IMR-90 (cell line): ENCODE measurements around the gene PHLDA2. TPM values are rescaled to one million over a fixed set of nuclear protein-coding genes. Genes with fewer than 3 reads are reported as not detected.
A peak's percentile ranks its signal among the peaks of the same experiment; 100 is the strongest.

Experiments
- ATAC-seq: fragments of 200-7000 bp; cut with Tn5 transposase; 2 replicates; pipeline ENCODE4 v1.9.1; 2020; ENCODE audit warnings: low read depth, mild to moderate bottlenecking, moderate library complexity
- BruUV-seq: library from RNA; stranded (reverse); fragments of 400-500 nt; replicated peaks from 2 replicates; lab custom pipeline; 2021; lab: Mats Ljungman, UMichigan
- CTCF ChIA-PET: fragments of 300-600 bp; formaldehyde crosslinking; extraction: SDS; loops from one replicate; lab custom pipeline; 2021; ENCODE audit warnings: antibody characterized with exemption; lab: Yijun Ruan, JAX
- POLR2A ChIA-PET: fragments of 300-600 bp; sonication (Branson Sonifier 250); formaldehyde crosslinking; loops from one replicate; lab custom pipeline; 2022; ENCODE audit warnings: antibody characterized with exemption; ENCODE audit not compliant: unreplicated experiment; lab: Charles Lee
- DNase-seq: peaks from one replicate; pipeline ENCODE4 v3.0.0; 2013
- H2AFZ ChIP-seq: replicated peaks from 2 replicates; pipeline ENCODE3; 2013; ENCODE audit warnings: low read length, mild to moderate bottlenecking; ENCODE audit not compliant: poor library complexity
- H2AK5ac ChIP-seq: 2 replicates; pipeline ENCODE4 v1.6.1; 2013; ENCODE audit warnings: low read depth, low read length, inconsistent platforms
- H2AK9ac ChIP-seq: replicated peaks from 2 replicates; pipeline ENCODE3; 2013; ENCODE audit warnings: mild to moderate bottlenecking, low read depth, low read length, moderate library complexity; ENCODE audit not compliant: poor library complexity
- H2BK120ac ChIP-seq: 2 replicates; pipeline ENCODE4 v1.6.1; 2013; ENCODE audit warnings: low read depth, low read length, inconsistent platforms
- H2BK15ac ChIP-seq: 3 replicates; pipeline ENCODE4 v1.6.1; 2013; ENCODE audit warnings: low read depth, low read length, inconsistent platforms
- H2BK20ac ChIP-seq: 2 replicates; pipeline ENCODE4 v1.6.1; 2013; ENCODE audit warnings: low read depth, mild to moderate bottlenecking, inconsistent platforms, low read length, moderate library complexity
- H2BK5ac ChIP-seq: 2 replicates; pipeline ENCODE4 v1.6.1; 2013; ENCODE audit warnings: mild to moderate bottlenecking, low read depth, low read length, inconsistent platforms; ENCODE audit not compliant: poor library complexity, severe bottlenecking
- H3K14ac ChIP-seq: replicated peaks from 2 replicates; pipeline ENCODE4 v1.6.1; 2013; ENCODE audit warnings: low read depth, low read length, inconsistent platforms
- H3K18ac ChIP-seq: 2 replicates; pipeline ENCODE4 v1.6.1; 2013; ENCODE audit warnings: low read depth, low read length, control low read depth
- H3K23ac ChIP-seq: 2 replicates; pipeline ENCODE4 v1.6.1; 2013; ENCODE audit warnings: low read depth, low read length, inconsistent platforms
- H3K27ac ChIP-seq: 2 replicates; pipeline ENCODE4 v1.5.1; 2013; ENCODE audit warnings: mild to moderate bottlenecking, control low read depth, low read length; ENCODE audit not compliant: insufficient read depth
- H3K27me3 ChIP-seq: 2 replicates; pipeline ENCODE4 v1.6.1; 2013; ENCODE audit warnings: low read length; ENCODE audit not compliant: control insufficient read depth, insufficient read depth
- H3K36me3 ChIP-seq: 2 replicates; pipeline ENCODE4 v1.6.1; 2013; ENCODE audit warnings: low read length, mixed read lengths; ENCODE audit not compliant: control insufficient read depth, insufficient read depth
- H3K4ac ChIP-seq: 2 replicates; pipeline ENCODE4 v1.6.1; 2013; ENCODE audit warnings: low read depth, low read length, inconsistent platforms
- H3K4me1 ChIP-seq: 2 replicates; pipeline ENCODE4 v1.6.1; 2013; ENCODE audit warnings: low read length, mixed read lengths; ENCODE audit not compliant: control insufficient read depth, insufficient read depth
- H3K4me2 ChIP-seq: 2 replicates; pipeline ENCODE4 v1.6.1; 2013; ENCODE audit warnings: low read depth, mild to moderate bottlenecking, control low read depth, low read length, moderate library complexity
- H3K4me3 ChIP-seq: 2 replicates; pipeline ENCODE4 v1.5.1; 2013; ENCODE audit warnings: low read depth, mild to moderate bottlenecking, control low read depth, low read length, moderate library complexity; ENCODE audit not compliant: insufficient read depth
- H3K56ac ChIP-seq: 2 replicates; pipeline ENCODE4 v1.6.1; 2013; ENCODE audit warnings: low read length, inconsistent platforms; ENCODE audit not compliant: insufficient read depth; ENCODE audit errors: extremely low read depth
- H3K79me1 ChIP-seq, 2 experiments: 2 replicates each; pipeline ENCODE4 v1.6.1; 2013; ENCODE audit warnings: low read length in 2 of 2, inconsistent platforms in 1 of 2, low read depth in 1 of 2
- H3K9ac ChIP-seq: 2 replicates; pipeline ENCODE4 v1.6.1; 2013; ENCODE audit warnings: low read depth, low read length, control low read depth
- H3K9me1 ChIP-seq: 2 replicates; pipeline ENCODE4 v1.6.1; 2013; ENCODE audit warnings: low read length, inconsistent platforms; ENCODE audit not compliant: insufficient read depth
- H3K9me3 ChIP-seq: 2 replicates; pipeline ENCODE4 v1.6.1; 2013; ENCODE audit warnings: low read length; ENCODE audit not compliant: control insufficient read depth, insufficient read depth
- H4K20me1 ChIP-seq: 2 replicates; pipeline ENCODE4 v1.6.1; 2013; ENCODE audit warnings: low read length, inconsistent platforms; ENCODE audit not compliant: insufficient read depth
- H4K5ac ChIP-seq: 2 replicates; pipeline ENCODE4 v1.6.1; 2013; ENCODE audit warnings: mild to moderate bottlenecking, low read depth, low read length, control low read depth
- H4K8ac ChIP-seq, 2 experiments: 2 replicates each; pipeline ENCODE4 v1.6.1; 2013; ENCODE audit warnings: low read depth in 2 of 2, low read length in 2 of 2, control low read depth in 1 of 2, inconsistent platforms in 1 of 2
- H4K91ac ChIP-seq: 2 replicates; pipeline ENCODE4 v1.6.1; 2013; ENCODE audit warnings: low read depth, low read length, inconsistent platforms; ENCODE audit not compliant: insufficient read depth
- RAD21 ChIP-seq: IDR thresholded peaks from 2 replicates; pipeline ENCODE4 v1.6.1; 2012; ENCODE audit warnings: low read length, improper control_type of control experiment
- WGBS, 2 experiments: methylation state at CpG; one replicate each; pipeline versions ENCODE4 v1.1.5 to v1.1.7; 2013; ENCODE audit warnings: missing lambda C conversion rate in 2 of 2; ENCODE audit not compliant: insufficient read length in 1 of 2; ENCODE audit errors: extremely low coverage in 2 of 2; 5-methylcytosine and 5-hydroxymethylcytosine counted together
- dilution Hi-C: fragments of 300-500 bp; cut with HindIII; formaldehyde crosslinking; loops from one replicate; pipeline ENCODE4 v1.14.3; 2018; ENCODE audit warnings: low sequenced_read_pairs; ENCODE audit not compliant: unreplicated experiment
- in situ Hi-C: fragments of 300-500 bp; cut with MboI; formaldehyde crosslinking; loops from 3 replicates; pipeline ENCODE4 v1.14.3; 2019; ENCODE audit warnings: low sequenced_read_pairs, inconsistent platforms, mixed read lengths
- intact Hi-C: fragments of 100-400 bp; cut with micrococcal nuclease; formaldehyde crosslinking; loops from 2 replicates; pipeline ENCODE4 v1.10.0; 2022
- polyA plus RNA-seq, 3 experiments: library from polyadenylated mRNA; depleted of rRNA; stranded (reverse); fragments of >200 nt; gene quantifications; 2 replicates each; pipeline ENCODE4 v1.2.3, GENCODE V29; 2012; ENCODE audit warnings: low replicate concordance in 1 of 3
- total RNA-seq: library from RNA; depleted of rRNA; stranded (reverse); fragments of >200 nt; gene quantifications from 2 replicates; pipeline ENCODE4 v1.2.3, GENCODE V29; 2012
- TF ChIP-seq, protein P1 (sequence below): fragments of 150-350 bp; IDR thresholded peaks from 2 replicates; pipeline ENCODE4 v1.6.1; 2017; ENCODE audit warnings: mild to moderate bottlenecking, antibody characterized with exemption, low read length, low read depth

Gene PHLDA2
- total and polyA plus RNA-seq, 2 of the 4 experiments (the other 2 are of a cell fraction): 3.8 to 89.0 TPM

DNA sequence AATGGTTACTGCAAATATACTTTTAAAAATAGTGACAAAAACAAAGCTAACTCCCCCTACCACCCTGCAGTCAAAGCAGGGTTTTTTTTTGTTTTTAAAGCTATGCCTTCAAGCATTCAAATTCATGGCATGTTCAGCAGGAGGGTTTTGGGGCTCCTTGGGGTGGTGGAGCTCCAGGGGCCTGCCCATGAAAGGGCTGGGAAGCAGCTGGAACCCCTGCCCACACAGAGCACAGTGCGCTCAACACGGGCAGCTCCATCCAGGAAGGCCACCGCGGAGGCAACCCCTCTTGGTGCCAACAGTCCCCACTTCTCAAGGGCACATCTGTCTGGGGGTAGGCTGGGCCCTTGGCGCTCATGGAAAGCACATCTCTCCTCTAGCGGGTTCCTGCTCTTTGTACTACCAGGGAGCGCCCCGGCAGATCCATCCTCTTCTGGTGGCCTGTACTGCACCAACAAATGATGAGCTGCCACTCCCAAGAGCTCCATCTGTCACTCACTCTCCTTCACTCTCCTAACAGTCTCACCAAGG lies 16.6 kb upstream of the PHLDA2 start:
- WGBS, 2 experiments: 60% methylated on average over 4 of the region's 8 CpGs; no CpG with 5 or more reads in 1 of the 2 experiments
- Histone ChIP-seq H3K27me3 (no peaks in the 10 kb centered on the region), H3K27ac (peak overlapping the region; percentile 12), H3K18ac (no peak overlapping the region), H3K4me1 (peaks cover 7% of the 10 kb centered on the region; the same call in 1 of the 2 replicates), H3K56ac (no peak overlapping the region), H2BK5ac (peak overlapping the region; percentile 13), H3K36me3 (peaks cover 33% of the 10 kb centered on the region), H2BK15ac (no peak overlapping the region), H4K91ac (no peak overlapping the region), H2AFZ (no peak overlapping the region), H2BK120ac (no peak overlapping the region), H3K4me3 (no peak overlapping the region), H3K79me1 (peaks cover 18 to 73% of the 10 kb centered on the region in 2 experiments), H3K14ac (no peak overlapping the region; the same call in 1 of the 2 replicates), H4K20me1 (peaks cover 7% of the 10 kb centered on the region; the same call in 1 of the 2 replicates), H2AK9ac (no peak overlapping the region), H3K9me1 (peaks cover 8% of the 10 kb centered on the region), H3K23ac (peak overlapping the region; percentile 33), H2AK5ac (peak overlapping the region; percentile 14), H3K4me2 (0 out of 2 replicates have a peak overlapping the region, but pooled peaks have one; percentile 9), H3K9me3 (no peaks in the 10 kb centered on the region), H3K9ac (no peak overlapping the region), H4K5ac (no peak overlapping the region), H2BK20ac (peak overlapping the region; percentile 9; the same call in 1 of the 2 replicates), H4K8ac (peak overlapping the region in 1 of 2 experiments; percentile 22; a peak in 1 of 4 replicates), H3K4ac (peak overlapping the region; percentile 45; the same call in 1 of the 2 replicates)
- TF ChIP-seq, protein P1, sequence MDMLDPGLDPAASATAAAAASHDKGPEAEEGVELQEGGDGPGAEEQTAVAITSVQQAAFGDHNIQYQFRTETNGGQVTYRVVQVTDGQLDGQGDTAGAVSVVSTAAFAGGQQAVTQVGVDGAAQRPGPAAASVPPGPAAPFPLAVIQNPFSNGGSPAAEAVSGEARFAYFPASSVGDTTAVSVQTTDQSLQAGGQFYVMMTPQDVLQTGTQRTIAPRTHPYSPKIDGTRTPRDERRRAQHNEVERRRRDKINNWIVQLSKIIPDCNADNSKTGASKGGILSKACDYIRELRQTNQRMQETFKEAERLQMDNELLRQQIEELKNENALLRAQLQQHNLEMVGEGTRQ: no peak
- TF ChIP-seq RAD21: no peak
- ATAC-seq (peak; percentile 6), DNase-seq (no peak)
- no TSS peak for BruUV-seq
- dilution Hi-C loops (no loop called here), intact Hi-C loops (no loop called here), in situ Hi-C loops (no loop called here)
- ChIA-PET CTCF (interaction anchor here (1.3 kb wide), 1 partner anchor 413 kb away, joined by 3 read pairs; no protein-coding TSS in a partner anchor), POLR2A (interaction anchor here (0.5 to 0.6 kb wide), 2 partner anchors 106 to 545 kb away, joined by 3 read pairs; partner anchors contain the start of gene TSSC4)
